Measurements from ENCODE around the gene NMBR.

- no peak for TF ChIP-seq CTCF (IDR thresholded peaks at IDR 0.05)
- no peak for TF ChIP-seq POLR2A (IDR thresholded peaks at IDR 0.05)
Observed at GRCh38 chr6:142027074-142027473, 119.8 kb downstream of the NMBR start.

Measured in uterus (tissue), 2 donors.